Mucosa of rectum (tissue), 2 donors: ENCODE measurements around the gene SMAD2.

ENCODE experiments used
- H3K27ac ChIP-seq, 2 donors: one replicate each; pipeline ENCODE4 v1.7.0; 2013; ENCODE audit warnings: inconsistent platforms in 2 of 2, low read depth in 2 of 2, low read length in 2 of 2
- H3K27me3 ChIP-seq, 2 donors: one replicate each; pipeline ENCODE4 v1.7.0; 2013; ENCODE audit warnings: low read length in 2 of 2; ENCODE audit not compliant: control insufficient read depth in 2 of 2, insufficient read depth in 2 of 2
- H3K36me3 ChIP-seq, 2 donors: one replicate each; pipeline ENCODE4 v1.7.0; 2013; ENCODE audit warnings: low read length in 2 of 2; ENCODE audit not compliant: control insufficient read depth in 2 of 2, insufficient read depth in 2 of 2
- H3K4me1 ChIP-seq, 2 donors: one replicate each; pipeline ENCODE4 v1.7.0; 2013; ENCODE audit warnings: low read length in 2 of 2, mild to moderate bottlenecking in 1 of 2; ENCODE audit not compliant: control insufficient read depth in 2 of 2, insufficient read depth in 2 of 2
- H3K4me3 ChIP-seq, 2 donors: one replicate each; pipeline ENCODE4 v1.7.0; 2013; ENCODE audit warnings: low read length in 2 of 2
- H3K9ac ChIP-seq, 2 donors: one replicate each; pipeline ENCODE4 v1.7.0; 2013; ENCODE audit warnings: low read length in 2 of 2, low read depth in 1 of 2, mild to moderate bottlenecking in 1 of 2
- H3K9me3 ChIP-seq, 2 donors: one replicate each; pipeline ENCODE4 v1.7.0; 2013; ENCODE audit warnings: low read length in 2 of 2; ENCODE audit not compliant: control insufficient read depth in 2 of 2
- donor health status: healthy.
- donor health status: Normal muscosa, but diverticular disease.

SMAD2 gene

DNA sequence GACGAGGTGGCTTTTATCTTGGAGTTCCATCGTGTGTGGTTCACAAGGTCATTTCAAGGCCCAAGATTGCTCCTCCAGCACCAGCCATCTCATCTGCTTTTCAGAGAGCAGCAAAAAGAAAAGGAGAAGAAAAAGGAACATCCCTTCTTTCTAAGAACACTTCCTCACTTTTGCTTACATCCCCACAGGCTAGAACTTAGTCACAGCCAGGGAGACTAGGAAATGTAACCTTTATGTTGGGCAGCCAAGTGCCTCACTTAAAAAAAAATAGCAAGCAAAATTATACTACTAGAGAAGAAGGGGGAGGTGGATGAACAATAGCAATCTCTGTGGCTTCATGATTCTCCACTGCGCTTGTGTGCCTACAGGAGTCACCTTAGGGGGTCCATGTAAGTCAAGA lies 141.8 kb downstream of the SMAD2 start:
- Histone ChIP-seq H3K9ac (no peak overlapping the region), H3K4me1 (no peaks in the 10 kb centered on the region), H3K27ac (no peak overlapping the region), H3K9me3 (no peaks in the 10 kb centered on the region), H3K27me3 (no peaks in the 10 kb centered on the region), H3K36me3 (no peaks in the 10 kb centered on the region), H3K4me3 (no peak overlapping the region)

DNA sequence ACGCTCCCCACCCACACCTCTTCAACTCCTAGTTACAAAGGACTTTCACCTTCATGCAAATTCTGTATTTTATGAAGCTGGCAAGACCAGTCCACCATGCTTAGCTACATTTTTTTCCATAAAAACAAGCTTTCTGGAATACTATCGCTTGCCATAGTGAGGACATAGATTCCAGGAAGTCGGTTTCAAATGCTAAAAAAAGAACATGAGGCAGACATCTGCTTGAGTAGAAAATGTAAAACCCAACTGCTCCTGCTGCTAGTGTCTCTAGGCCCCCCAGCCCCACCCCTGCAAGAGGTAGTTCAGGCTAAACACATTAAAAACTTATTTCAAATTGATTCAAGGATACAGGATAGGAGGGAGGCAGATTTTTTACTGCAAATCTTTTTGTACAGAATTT lies 148.9 kb downstream of the SMAD2 start:
- Histone ChIP-seq H3K27ac (no peak overlapping the region), H3K9ac (no peak overlapping the region), H3K36me3 (no peaks in the 10 kb centered on the region), H3K27me3 (no peaks in the 10 kb centered on the region), H3K4me1 (no peaks in the 10 kb centered on the region), H3K4me3 (no peak overlapping the region), H3K9me3 (peaks cover 0 to 2% of the 10 kb centered on the region in 2 donors)

DNA sequence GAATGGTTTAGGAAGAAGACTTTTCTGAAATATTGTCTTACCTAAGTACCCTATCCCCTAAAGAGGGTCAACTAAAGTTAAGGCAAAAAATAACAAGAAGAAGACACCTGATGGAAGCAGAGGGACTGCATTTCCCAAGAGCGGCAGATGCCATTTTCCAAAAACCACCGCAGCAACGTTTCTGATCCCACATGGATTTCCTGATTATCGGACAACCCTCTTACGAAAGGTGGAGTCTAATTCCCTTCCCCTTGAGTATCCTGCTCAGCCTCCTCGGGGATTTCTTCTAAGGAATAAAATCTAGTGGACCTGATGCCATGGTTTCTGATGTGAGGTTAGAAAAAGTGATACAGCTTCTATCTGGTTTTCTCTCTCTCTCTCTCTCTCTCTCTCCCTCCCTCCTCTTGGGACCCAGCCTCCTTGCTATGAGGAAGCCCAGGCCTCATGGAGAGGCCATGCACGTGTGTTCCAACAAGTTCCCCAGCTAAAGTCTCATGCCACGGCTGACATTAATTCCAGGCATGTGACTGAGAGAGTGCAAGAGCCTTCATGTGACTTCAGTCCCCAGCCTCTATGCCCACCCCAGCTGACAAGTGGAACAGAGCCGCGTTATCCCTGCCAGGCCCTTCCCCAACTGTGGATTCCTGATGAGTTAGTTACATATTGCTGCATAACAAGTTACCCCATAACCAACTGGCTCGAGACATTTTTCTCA lies 150.3 kb downstream of the SMAD2 start:
- Histone ChIP-seq H3K9me3 (peaks cover 0 to 2% of the 10 kb centered on the region in 2 donors), H3K36me3 (no peaks in the 10 kb centered on the region), H3K27ac (no peak overlapping the region), H3K4me1 (no peaks in the 10 kb centered on the region), H3K27me3 (peaks cover 0 to 2% of the 10 kb centered on the region in 2 donors), H3K4me3 (no peak overlapping the region), H3K9ac (no peak overlapping the region)

DNA sequence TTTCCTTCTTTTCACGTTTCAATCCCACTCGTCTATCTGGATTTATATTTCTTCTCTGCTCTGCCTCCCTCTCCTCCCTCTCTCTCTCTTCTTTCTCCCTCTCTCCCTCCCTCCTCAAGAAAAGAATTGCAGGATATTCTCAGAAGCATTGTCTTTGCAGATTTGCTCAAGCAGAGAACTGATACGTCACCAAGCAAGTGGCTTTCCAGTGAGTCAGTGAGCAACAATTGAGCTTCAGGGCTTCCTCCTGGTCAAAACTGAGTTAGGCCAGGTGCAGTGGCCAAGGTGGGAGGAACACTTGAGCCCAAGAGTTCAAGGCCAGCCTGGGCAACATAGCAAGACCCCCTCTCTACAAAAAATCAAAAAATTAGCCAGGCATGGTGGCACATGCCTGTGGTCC lies 151.1 kb downstream of the SMAD2 start:
- no peak overlapping the region for H3K9ac ChIP-seq
- H3K4me3 ChIP-seq: no peak overlapping the region
- H3K27ac ChIP-seq: no peak overlapping the region
- no peaks in the 10 kb centered on the region for H3K4me1 ChIP-seq
- peaks cover 0 to 2% of the 10 kb centered on the region in 2 donors for H3K27me3 ChIP-seq
- H3K36me3 ChIP-seq: no peaks in the 10 kb centered on the region
- H3K9me3 ChIP-seq: peaks cover 0 to 2% of the 10 kb centered on the region in 2 donors

DNA sequence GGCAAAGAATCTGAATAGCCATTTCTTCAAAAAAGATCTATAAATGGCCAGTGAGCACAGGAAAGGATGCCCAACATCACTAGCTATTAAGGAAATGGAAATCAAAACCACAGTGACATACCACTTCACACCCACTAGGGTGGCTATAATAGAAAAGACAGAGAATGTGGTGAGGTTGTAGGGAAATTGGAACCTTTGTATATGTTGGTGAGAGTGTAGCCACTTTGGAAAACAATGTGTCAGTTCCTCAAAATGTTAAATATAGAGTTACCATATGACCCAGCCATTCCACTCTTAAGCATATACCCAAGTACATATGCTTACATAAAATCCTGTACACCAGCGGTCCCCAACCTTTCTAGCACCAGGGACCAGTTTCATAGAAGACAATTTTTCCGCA lies 152.8 kb downstream of the SMAD2 start:
- Histone ChIP-seq H3K36me3 (no peaks in the 10 kb centered on the region), H3K9me3 (no peaks in the 10 kb centered on the region), H3K9ac (no peak overlapping the region), H3K4me3 (no peak overlapping the region), H3K27ac (no peak overlapping the region), H3K27me3 (peaks cover 0 to 2% of the 10 kb centered on the region in 2 donors), H3K4me1 (no peaks in the 10 kb centered on the region)

DNA sequence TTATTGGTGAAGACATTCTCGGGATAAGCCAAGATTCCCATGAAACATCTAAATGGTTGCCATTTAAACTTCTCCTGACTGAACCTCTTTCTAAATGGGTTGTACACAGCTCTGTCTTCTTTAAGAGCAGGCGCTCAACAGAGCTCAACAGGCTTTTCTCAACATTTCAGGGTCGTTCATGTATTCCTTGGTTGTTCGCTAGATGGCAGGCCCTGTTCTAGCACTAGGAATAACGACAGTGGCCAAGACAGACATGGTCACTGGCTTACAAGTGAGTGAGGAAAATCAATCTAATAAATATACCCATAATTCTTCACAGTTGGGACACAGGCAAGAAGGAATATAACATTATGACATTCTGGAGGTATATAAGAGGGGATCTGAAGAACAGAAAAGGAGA lies 154.5 kb downstream of the SMAD2 start:
- H3K4me3 ChIP-seq: no peak overlapping the region
- H3K4me1 ChIP-seq: no peaks in the 10 kb centered on the region
- H3K9me3 ChIP-seq: no peaks in the 10 kb centered on the region
- H3K27me3 ChIP-seq: peaks cover 0 to 2% of the 10 kb centered on the region in 2 donors
- no peak overlapping the region for H3K27ac ChIP-seq
- no peak overlapping the region for H3K9ac ChIP-seq
- no peaks in the 10 kb centered on the region for H3K36me3 ChIP-seq

DNA sequence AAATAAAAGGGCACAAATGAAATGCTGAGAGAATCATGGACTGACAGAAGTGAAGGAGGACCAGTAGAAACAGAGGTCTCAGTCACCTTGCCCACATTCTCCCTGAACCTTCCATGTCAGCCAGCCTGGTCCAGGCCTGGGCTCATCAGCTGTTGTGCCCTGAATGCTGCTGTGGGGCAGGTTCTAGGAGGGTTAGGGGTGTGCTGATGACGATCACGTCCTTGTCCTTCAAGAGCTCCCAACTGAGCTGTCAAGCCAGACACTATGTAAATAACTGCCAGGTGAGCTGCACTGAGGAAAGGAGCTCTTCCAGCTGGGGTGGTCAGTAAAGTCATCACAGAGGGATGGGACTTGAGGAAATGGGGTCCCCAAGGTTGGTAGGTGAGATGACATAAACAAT lies 156.5 kb downstream of the SMAD2 start:
- no peaks in the 10 kb centered on the region for H3K4me1 ChIP-seq
- no peaks in the 10 kb centered on the region for H3K36me3 ChIP-seq
- peaks cover 0 to 2% of the 10 kb centered on the region in 2 donors for H3K27me3 ChIP-seq
- no peak overlapping the region for H3K4me3 ChIP-seq
- no peak overlapping the region for H3K27ac ChIP-seq
- H3K9ac ChIP-seq: no peak overlapping the region
- no peaks in the 10 kb centered on the region for H3K9me3 ChIP-seq

DNA sequence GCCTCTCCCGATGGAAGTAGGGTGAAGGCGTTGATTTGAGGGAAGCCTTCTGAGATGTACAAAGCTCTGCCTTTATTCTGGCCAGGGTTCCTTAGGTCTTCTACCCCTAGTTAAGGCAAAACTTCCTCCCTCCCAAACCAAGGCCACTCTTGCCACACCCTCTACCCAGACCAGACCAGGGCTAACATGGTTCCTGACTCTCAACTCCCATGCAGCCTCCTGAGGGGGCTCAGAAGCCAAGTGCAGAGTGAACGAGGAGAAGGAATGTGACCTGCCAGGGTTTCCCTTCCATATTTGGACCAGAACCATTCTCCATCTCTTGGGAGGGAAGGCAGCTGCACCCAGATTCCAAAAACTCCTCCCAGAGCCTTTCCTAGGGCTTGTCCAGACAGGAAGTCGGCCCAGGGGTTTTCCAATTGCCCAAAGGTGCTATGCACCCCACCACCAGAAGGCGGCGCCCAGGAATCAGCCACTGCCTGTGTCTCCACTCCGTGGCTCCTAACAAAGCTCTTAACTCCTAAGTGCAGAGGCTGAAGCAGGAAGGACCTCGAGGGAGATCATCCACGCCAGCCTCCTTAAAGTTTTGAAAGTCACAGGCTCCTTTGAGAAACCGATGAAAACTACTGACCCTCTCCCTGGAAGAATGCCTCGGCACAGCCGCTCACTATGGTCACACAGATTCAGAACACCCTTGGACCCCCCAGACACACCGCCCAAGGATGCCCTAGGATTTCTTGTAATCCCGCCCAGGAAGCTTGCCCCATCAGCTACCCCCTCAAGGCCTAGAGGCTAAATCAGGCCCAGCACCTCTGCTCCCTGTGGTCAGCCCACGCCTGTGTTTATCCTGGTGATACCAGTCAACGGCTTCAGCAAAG lies 157.8 kb downstream of the SMAD2 start:
- H3K4me1 ChIP-seq: no peaks in the 10 kb centered on the region
- H3K9ac ChIP-seq: no peak overlapping the region
- no peaks in the 10 kb centered on the region for H3K9me3 ChIP-seq
- H3K27me3 ChIP-seq: peaks cover 0 to 2% of the 10 kb centered on the region in 2 donors
- no peak overlapping the region for H3K27ac ChIP-seq
- H3K36me3 ChIP-seq: no peaks in the 10 kb centered on the region
- H3K4me3 ChIP-seq: no peak overlapping the region

DNA sequence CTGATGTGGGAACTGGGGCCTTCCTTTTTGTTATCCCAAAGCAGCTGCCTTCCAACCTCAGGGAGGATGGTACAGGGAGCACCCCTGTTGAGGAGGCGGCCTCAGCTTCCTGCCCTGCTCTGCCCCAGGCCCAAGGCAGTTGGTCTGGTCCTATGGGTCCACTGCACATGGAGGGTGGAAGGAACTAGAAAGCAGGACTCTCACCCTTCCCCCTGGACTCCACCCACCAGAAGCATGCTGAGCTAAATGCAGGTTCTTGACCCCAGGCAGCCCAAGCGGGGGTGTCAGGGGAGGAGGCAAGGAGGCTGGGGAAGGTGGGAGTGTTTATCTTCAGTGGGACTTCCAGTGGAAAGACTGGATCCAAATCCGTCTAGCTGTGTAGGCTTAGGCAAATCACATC lies 158.5 kb downstream of the SMAD2 start:
- H3K4me1 ChIP-seq: no peaks in the 10 kb centered on the region
- no peak overlapping the region for H3K4me3 ChIP-seq
- H3K9ac ChIP-seq: no peak overlapping the region
- H3K9me3 ChIP-seq: no peaks in the 10 kb centered on the region
- no peaks in the 10 kb centered on the region for H3K36me3 ChIP-seq
- H3K27ac ChIP-seq: no peak overlapping the region
- peaks cover 0 to 2% of the 10 kb centered on the region in 2 donors for H3K27me3 ChIP-seq

DNA sequence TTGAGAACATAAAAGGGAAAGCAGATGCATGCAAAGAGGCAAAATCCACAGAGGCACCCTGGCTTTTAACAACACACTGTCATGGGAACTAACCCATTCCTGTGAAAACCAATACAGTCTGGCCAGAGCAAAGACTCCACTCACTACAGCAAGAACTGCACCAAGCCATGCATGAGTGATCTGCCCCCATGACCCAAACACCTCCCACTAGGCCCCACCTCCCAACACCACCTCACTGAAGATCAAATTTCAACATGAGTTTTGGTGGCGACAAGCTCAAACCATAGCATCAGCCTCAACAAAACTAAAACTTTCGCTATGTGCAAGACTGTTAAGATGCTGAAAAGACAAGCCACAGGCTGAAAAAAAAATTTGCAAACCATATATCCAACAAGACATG lies 162.8 kb downstream of the SMAD2 start:
- no peaks in the 10 kb centered on the region for H3K27me3 ChIP-seq
- H3K4me1 ChIP-seq: no peaks in the 10 kb centered on the region
- no peaks in the 10 kb centered on the region for H3K36me3 ChIP-seq
- no peak overlapping the region for H3K4me3 ChIP-seq
- no peak overlapping the region for H3K27ac ChIP-seq
- H3K9me3 ChIP-seq: no peaks in the 10 kb centered on the region
- no peak overlapping the region for H3K9ac ChIP-seq
